ENCODE results near the gene CPEB3. TPM values are rescaled to one million over a fixed set of nuclear protein-coding genes. Genes with fewer than 3 reads are reported as not detected.

The CPEB3 gene
- total RNA-seq, 2 donors from 2014 or later, result 10.6 to 16.9 TPM

DNA sequence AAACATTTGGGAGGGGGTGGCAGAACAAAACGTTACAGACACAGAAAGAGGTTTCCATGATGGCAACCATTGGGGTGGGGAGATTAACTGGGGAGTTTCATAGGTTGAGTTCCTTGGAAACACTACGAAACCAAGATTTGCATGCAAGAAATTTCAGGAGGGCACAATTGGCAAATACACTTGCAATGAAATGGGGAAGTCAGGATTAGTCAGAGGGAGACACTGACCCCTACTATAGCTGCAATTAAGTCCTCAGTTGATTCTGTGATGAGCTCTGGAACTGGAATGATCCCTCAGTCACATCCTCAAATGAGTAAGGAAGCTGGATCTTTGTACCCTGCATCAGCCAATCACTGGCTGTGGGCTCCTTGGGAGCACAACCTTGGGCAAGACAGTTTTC is 22.1 kb downstream of the CPEB3 start:
- no peaks in the 10 kb centered on the region for H3K27me3 ChIP-seq (replicated peaks; ENCODE audit: insufficient read depth)
- H3K27ac ChIP-seq, result no peak overlapping the region
- no peaks in the 10 kb centered on the region for H3K9me3 ChIP-seq
- DNase-seq (ENCODE audit: low spot score), result no peak
- intact Hi-C loops (cut with DNase I), result no loop called here
- H3K4me3 ChIP-seq, result no peak overlapping the region
- TF ChIP-seq POLR2A (IDR thresholded peaks at IDR 0.05) (no peak), POLR2AphosphoS5 (IDR thresholded peaks at IDR 0.05) (no peak)
- TF ChIP-seq, protein P1, sequence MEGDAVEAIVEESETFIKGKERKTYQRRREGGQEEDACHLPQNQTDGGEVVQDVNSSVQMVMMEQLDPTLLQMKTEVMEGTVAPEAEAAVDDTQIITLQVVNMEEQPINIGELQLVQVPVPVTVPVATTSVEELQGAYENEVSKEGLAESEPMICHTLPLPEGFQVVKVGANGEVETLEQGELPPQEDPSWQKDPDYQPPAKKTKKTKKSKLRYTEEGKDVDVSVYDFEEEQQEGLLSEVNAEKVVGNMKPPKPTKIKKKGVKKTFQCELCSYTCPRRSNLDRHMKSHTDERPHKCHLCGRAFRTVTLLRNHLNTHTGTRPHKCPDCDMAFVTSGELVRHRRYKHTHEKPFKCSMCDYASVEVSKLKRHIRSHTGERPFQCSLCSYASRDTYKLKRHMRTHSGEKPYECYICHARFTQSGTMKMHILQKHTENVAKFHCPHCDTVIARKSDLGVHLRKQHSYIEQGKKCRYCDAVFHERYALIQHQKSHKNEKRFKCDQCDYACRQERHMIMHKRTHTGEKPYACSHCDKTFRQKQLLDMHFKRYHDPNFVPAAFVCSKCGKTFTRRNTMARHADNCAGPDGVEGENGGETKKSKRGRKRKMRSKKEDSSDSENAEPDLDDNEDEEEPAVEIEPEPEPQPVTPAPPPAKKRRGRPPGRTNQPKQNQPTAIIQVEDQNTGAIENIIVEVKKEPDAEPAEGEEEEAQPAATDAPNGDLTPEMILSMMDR (IDR thresholded peaks at IDR 0.05), result no peak
- WGBS, result 83% methylated on average over 2 of the region's 2 CpGs
- H3K36me3 ChIP-seq, result no peaks in the 10 kb centered on the region
- no peaks in the 10 kb centered on the region for H3K4me1 ChIP-seq (replicated peaks)

DNA sequence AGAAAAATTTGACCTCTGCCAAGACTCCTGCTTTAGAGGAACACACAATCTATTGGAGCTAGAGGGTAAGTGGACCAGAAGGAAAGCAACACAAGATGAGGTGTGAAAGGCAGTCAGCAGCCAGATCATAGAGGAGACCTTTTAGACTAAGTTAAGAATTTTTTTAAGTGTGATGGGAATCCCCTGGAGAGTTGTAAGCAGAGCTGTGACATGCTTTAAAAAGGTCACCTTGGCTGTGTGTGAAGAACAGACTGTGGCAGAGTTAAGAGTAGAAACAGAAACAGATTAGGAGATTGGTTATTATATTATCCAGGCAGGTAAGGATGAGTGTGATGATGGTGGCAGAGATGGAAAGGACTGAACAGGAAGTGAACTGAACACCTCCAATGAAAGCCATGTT is 23.5 kb downstream of the CPEB3 start:
- no peak for DNase-seq (ENCODE audit: low spot score)
- peak overlapping the region; percentile 21 to 36 for H3K27ac ChIP-seq
- H3K9me3 ChIP-seq, result no peaks in the 10 kb centered on the region
- H3K4me1 ChIP-seq (replicated peaks), result no peaks in the 10 kb centered on the region
- intact Hi-C loops (cut with DNase I), result no loop called here
- no peak overlapping the region for H3K4me3 ChIP-seq
- no peak for TF ChIP-seq POLR2A (IDR thresholded peaks at IDR 0.05)
- peak; percentile 47 for TF ChIP-seq POLR2AphosphoS5 (IDR thresholded peaks at IDR 0.05)
- TF ChIP-seq, protein P1 (IDR thresholded peaks at IDR 0.05), result no peak
- no peaks in the 10 kb centered on the region for H3K27me3 ChIP-seq (replicated peaks; ENCODE audit: insufficient read depth)
- H3K36me3 ChIP-seq, result no peaks in the 10 kb centered on the region

DNA sequence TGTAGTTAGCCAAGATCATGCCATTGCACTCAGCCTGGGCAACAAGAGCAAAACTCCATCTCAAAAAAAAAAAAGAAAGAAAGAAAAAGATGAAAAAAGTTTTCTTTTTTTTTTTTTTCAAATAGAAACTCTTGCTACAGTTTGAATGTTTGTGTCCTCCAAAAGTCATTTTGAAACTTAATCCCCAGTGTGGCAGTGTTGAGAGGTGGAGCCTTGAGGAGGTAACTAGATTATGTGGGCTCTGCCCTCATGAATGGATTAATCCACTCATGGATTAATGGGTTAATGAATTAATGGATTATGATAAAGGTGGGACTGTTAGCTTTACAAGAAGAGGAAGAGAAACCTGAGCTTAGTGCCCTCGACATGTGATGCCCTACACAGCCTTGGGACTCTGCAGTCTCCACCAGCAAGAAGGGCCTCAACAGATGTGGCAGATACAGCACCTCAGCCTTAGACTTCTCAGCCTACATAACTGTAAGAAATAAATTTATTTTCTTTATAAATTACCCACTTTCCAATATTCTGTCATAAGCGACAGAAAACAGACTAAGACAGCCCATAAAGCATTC is 25.1 kb downstream of the CPEB3 start:
- no peaks in the 10 kb centered on the region for H3K27me3 ChIP-seq (replicated peaks; ENCODE audit: insufficient read depth)
- WGBS, result 66% methylated on average over 2 of the region's 2 CpGs
- no peaks in the 10 kb centered on the region for H3K36me3 ChIP-seq
- intact Hi-C loops (cut with DNase I), result no loop called here
- H3K4me3 ChIP-seq, result no peak overlapping the region
- no peak for TF ChIP-seq POLR2A (IDR thresholded peaks at IDR 0.05)
- no peak for TF ChIP-seq POLR2AphosphoS5 (IDR thresholded peaks at IDR 0.05)
- TF ChIP-seq, protein P1 (IDR thresholded peaks at IDR 0.05), result no peak
- H3K9me3 ChIP-seq, result no peaks in the 10 kb centered on the region
- no peak overlapping the region for H3K27ac ChIP-seq
- DNase-seq (ENCODE audit: low spot score), result no peak
- H3K4me1 ChIP-seq (replicated peaks), result no peaks in the 10 kb centered on the region

DNA sequence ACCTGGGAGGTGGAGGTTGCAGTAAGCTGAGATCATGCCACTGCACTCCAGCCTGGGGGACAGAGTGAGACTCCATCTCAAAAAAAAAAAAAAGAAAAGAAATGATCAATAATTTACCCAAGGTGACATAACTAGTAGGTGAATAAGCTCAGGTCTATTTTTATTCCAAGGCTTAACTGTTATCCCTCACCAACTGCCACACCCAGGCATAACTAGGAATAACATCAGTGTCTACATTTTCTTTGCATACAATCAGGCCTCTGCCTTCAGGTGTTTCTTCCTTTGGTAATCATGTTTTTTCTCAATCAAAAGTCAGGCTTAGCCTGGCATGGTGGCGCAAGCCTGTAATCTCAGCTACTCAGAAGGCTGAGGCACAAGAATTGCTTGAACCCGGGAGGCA is 26.6 kb downstream of the CPEB3 start:
- intact Hi-C loops (cut with DNase I), result no loop called here
- Histone ChIP-seq H3K27ac (no peak overlapping the region), H3K27me3 (replicated peaks; ENCODE audit: insufficient read depth) (no peaks in the 10 kb centered on the region), H3K36me3 (no peaks in the 10 kb centered on the region), H3K4me3 (no peak overlapping the region), H3K4me1 (replicated peaks) (no peaks in the 10 kb centered on the region), H3K9me3 (no peaks in the 10 kb centered on the region)
- TF ChIP-seq POLR2AphosphoS5 (IDR thresholded peaks at IDR 0.05) (no peak), POLR2A (IDR thresholded peaks at IDR 0.05) (no peak)
- TF ChIP-seq, protein P1 (IDR thresholded peaks at IDR 0.05), result no peak
- DNase-seq (ENCODE audit: low spot score), result no peak
- 94% methylated on average over 2 of the region's 2 CpGs for WGBS

DNA sequence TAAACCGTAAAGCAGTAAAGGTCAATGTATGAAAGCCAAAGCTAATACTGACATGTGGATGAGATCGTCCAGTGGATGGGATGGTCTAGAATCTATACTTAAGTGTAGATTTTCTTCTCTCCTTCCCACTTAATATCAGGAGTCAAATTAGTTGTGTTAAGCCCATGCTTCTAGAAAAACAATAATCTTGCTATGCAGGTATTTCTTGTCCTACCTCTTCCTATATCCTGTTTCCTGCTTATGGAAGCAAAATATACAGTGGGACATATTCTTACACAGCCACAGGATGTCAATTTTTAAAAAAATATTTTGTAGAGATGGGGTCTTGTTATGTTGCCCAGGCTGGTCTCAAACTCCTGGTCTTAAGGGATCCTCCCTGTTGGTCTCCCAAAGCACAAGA is 27.5 kb downstream of the CPEB3 start:
- TF ChIP-seq POLR2AphosphoS5 (IDR thresholded peaks at IDR 0.05) (no peak), POLR2A (IDR thresholded peaks at IDR 0.05) (no peak)
- TF ChIP-seq, protein P1 (IDR thresholded peaks at IDR 0.05), result no peak
- Histone ChIP-seq H3K4me1 (replicated peaks) (no peaks in the 10 kb centered on the region), H3K36me3 (no peaks in the 10 kb centered on the region), H3K27me3 (replicated peaks; ENCODE audit: insufficient read depth) (no peaks in the 10 kb centered on the region), H3K4me3 (no peak overlapping the region), H3K27ac (no peak overlapping the region), H3K9me3 (no peaks in the 10 kb centered on the region)
- WGBS, result 74% methylated on average over 2 of the region's 2 CpGs
- DNase-seq (ENCODE audit: low spot score), result no peak
- intact Hi-C loops (cut with DNase I), result no loop called here

Data from prostate gland (tissue), 2 donors.